ENCODE measurements around the gene SCO2. TPM values are rescaled to one million over a fixed set of nuclear protein-coding genes. Genes with fewer than 3 reads are reported as not detected.
A peak's percentile ranks its signal among the peaks of the same experiment; 100 is the strongest.
"Not testable (repeated sequence)": the region's sequence is repeated elsewhere in the genome, so short reads cannot be mapped to it uniquely, and the experiment has no call there.

SCO2 gene
- total RNA-seq, 4 donors from 2014 or later, result 5.1 to 63.6 (median 5.9) TPM; not detected in 1

DNA sequence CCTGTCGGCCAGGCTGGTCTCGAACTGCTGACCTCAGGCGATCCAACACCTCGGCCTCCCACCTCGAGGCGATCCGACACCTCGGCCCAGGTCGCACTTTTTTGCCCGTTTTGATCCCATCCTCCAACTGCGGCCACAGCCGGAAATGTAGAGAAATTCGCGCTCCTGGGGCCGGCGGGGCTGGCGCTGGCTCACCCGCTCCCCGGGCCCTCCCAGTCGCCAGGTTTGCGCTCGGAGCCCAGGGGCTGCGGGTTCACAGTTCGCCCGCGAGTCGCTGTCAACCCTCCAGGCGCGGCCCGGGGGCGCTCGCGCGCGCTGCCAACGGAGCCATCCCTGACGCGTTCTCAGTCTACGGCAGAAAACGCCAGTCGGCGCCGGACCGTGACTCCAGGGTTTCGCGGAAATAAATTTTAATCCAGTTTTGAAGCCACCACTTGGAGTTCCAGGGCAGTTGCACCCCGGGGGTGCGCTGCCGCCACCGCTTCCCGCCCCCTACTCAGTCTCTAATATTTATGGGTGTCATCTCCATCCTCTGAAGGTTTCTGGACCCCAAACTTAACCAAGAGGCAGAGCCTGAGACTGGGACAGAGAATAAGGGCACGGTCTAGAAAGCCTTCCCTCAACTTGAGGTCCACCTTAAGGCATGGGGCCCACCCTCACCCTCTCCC is 18.8 kb upstream of the SCO2 start:
- intact Hi-C loops (cut with DNase I; ENCODE audit: low total_unique reads), result no loop called here
- Histone ChIP-seq H3K27ac (peak overlapping the region; percentile 40 to 65 (median 54)), H3K9me3 (no peaks in the 10 kb centered on the region), H3K4me1 (peaks cover 20 to 57% (median 37%) of the 10 kb centered on the region in 4 donors), H3K36me3 (no peaks in the 10 kb centered on the region), H3K4me3 (peak overlapping the region in 3 of 4 donors; percentile 4 to 41 (median 26)), H3K27me3 (peaks cover 35% of the 10 kb centered on the region)
- DNase-seq, result peak; percentile 91
- in situ Hi-C loops (cut with MboI; ENCODE audit: low pct_ligation_motif_present in 1 of 4, low pct_unique_long_range_greater_than_20kb in 1 of 4, low sequenced_read_pairs in 3 of 4), result no loop called here
- WGBS, 2 donors (ENCODE audit: low coverage in 1 of 2), result 4% methylated on average over 42 of the region's 52 CpGs; no CpG with 5 or more reads in 1 of the 2 donors
- TF ChIP-seq, protein P1, sequence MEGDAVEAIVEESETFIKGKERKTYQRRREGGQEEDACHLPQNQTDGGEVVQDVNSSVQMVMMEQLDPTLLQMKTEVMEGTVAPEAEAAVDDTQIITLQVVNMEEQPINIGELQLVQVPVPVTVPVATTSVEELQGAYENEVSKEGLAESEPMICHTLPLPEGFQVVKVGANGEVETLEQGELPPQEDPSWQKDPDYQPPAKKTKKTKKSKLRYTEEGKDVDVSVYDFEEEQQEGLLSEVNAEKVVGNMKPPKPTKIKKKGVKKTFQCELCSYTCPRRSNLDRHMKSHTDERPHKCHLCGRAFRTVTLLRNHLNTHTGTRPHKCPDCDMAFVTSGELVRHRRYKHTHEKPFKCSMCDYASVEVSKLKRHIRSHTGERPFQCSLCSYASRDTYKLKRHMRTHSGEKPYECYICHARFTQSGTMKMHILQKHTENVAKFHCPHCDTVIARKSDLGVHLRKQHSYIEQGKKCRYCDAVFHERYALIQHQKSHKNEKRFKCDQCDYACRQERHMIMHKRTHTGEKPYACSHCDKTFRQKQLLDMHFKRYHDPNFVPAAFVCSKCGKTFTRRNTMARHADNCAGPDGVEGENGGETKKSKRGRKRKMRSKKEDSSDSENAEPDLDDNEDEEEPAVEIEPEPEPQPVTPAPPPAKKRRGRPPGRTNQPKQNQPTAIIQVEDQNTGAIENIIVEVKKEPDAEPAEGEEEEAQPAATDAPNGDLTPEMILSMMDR (IDR thresholded peaks at IDR 0.05), result peak; percentile 42 to 67 (median 60)
- TF ChIP-seq POLR2AphosphoS5 (IDR thresholded peaks at IDR 0.05), result peak in 1 of 3 donors; percentile 19
- TF ChIP-seq EP300 (IDR thresholded peaks at IDR 0.05; ENCODE audit: low read depth), result no peak

GRCh38 chr22:50542416-50542927 is 17.1 kb upstream of the SCO2 start:
- peak in 1 of 3 donors; percentile 11 for TF ChIP-seq POLR2AphosphoS5 (IDR thresholded peaks at IDR 0.05)
- TF ChIP-seq, protein P1 (IDR thresholded peaks at IDR 0.05), result peak in 1 of 5 experiments; percentile 9
- peak; percentile 28 for TF ChIP-seq POLR2A (IDR thresholded peaks at IDR 0.05)
- TF ChIP-seq EP300 (IDR thresholded peaks at IDR 0.05; ENCODE audit: low read depth), result no peak
- intact Hi-C loops (cut with DNase I; ENCODE audit: low total_unique reads), result no loop called here
- no peak overlapping the region for H3K4me3 ChIP-seq
- peak overlapping the region; percentile 91 to 99 (median 95) for H3K27ac ChIP-seq
- in situ Hi-C loops (cut with MboI; ENCODE audit: low pct_ligation_motif_present in 1 of 4, low pct_unique_long_range_greater_than_20kb in 1 of 4, low sequenced_read_pairs in 3 of 4), result no loop called here
- DNase-seq, result peak; percentile 44
- peaks cover 26 to 61% (median 35%) of the 10 kb centered on the region in 4 donors for H3K4me1 ChIP-seq
- peaks cover 17% of the 10 kb centered on the region for H3K27me3 ChIP-seq
- H3K36me3 ChIP-seq, result no peaks in the 10 kb centered on the region
- WGBS, 2 donors (ENCODE audit: low coverage in 1 of 2), result 71 to 82% methylated on average over 8 to 19 of the region's 19 CpGs
- H3K9me3 ChIP-seq, result no peaks in the 10 kb centered on the region

GRCh38 chr22:50541667-50542026 is 16.2 kb upstream of the SCO2 start:
- H3K27ac ChIP-seq, result peak overlapping the region; percentile 91 to 99 (median 95)

GRCh38 chr22:50540381-50540780 is 15.0 kb upstream of the SCO2 start:
- 75 to 92% methylated on average over 10 of the region's 10 CpGs for WGBS, 2 donors (ENCODE audit: low coverage in 1 of 2)
- peak overlapping the region; percentile 91 to 99 (median 95) for H3K27ac ChIP-seq
- H3K9me3 ChIP-seq, result no peaks in the 10 kb centered on the region
- no peaks in the 10 kb centered on the region for H3K27me3 ChIP-seq
- no peak for DNase-seq
- peaks cover 26 to 56% (median 32%) of the 10 kb centered on the region in 4 donors for H3K4me1 ChIP-seq
- H3K4me3 ChIP-seq, result no peak overlapping the region
- H3K36me3 ChIP-seq, result no peaks in the 10 kb centered on the region
- TF ChIP-seq, protein P1 (IDR thresholded peaks at IDR 0.05), result no peak
- no peak for TF ChIP-seq EP300 (IDR thresholded peaks at IDR 0.05; ENCODE audit: low read depth)
- TF ChIP-seq POLR2AphosphoS5 (IDR thresholded peaks at IDR 0.05), result no peak
- no peak for TF ChIP-seq POLR2A (IDR thresholded peaks at IDR 0.05)
- in situ Hi-C loops (cut with MboI; ENCODE audit: low pct_ligation_motif_present in 1 of 4, low pct_unique_long_range_greater_than_20kb in 1 of 4, low sequenced_read_pairs in 3 of 4), result no loop called here
- intact Hi-C loops (cut with DNase I; ENCODE audit: low total_unique reads), result no loop called here

More at GRCh38 chr22:50541667-50542026, 16.2 kb upstream of the SCO2 start:
- H3K27me3 ChIP-seq; intact Hi-C loops (cut with DNase I; ENCODE audit: low total_unique reads); in situ Hi-C loops (cut with MboI; ENCODE audit: low pct_ligation_motif_present in 1 of 4, low pct_unique_long_range_greater_than_20kb in 1 of 4, low sequenced_read_pairs in 3 of 4); H3K36me3 ChIP-seq; H3K4me3 ChIP-seq; H3K9me3 ChIP-seq: not testable (repeated sequence)
- peak in 2 of 3 donors; percentile 12 to 54 for TF ChIP-seq POLR2AphosphoS5 (IDR thresholded peaks at IDR 0.05)
- peak; percentile 52 for DNase-seq
- H3K4me1 ChIP-seq, result peaks cover 26 to 56% (median 32%) of the 10 kb centered on the region in 4 donors
- WGBS, 2 donors (ENCODE audit: low coverage in 1 of 2), result 52 to 68% methylated on average over 4 to 5 of the region's 5 CpGs

Measured in transverse colon (tissue), 4 donors.